Fibroblast of villous mesenchyme (primary cell): ENCODE results near the gene PPP6R2. TPM values are rescaled to one million over a fixed set of nuclear protein-coding genes. Genes with fewer than 3 reads are reported as not detected.
A peak's percentile ranks its signal among the peaks of the same experiment; 100 is the strongest.

Source experiments
- DNase-seq: peaks from one replicate; pipeline ENCODE4 v3.0.0-alpha.2; 2010; ENCODE audit warnings: low read depth
- H3K4me3 ChIP-seq: 2 replicates; pipeline ENCODE4 v1.5.1; 2011; ENCODE audit warnings: low read depth, mild to moderate bottlenecking, low read length
- total RNA-seq: library from RNA; depleted of rRNA; stranded (reverse); fragments of >200 nt; gene quantifications from 2 replicates; pipeline ENCODE4 v1.2.3, GENCODE V29; 2012
- TF ChIP-seq, protein P1 (sequence below): IDR thresholded peaks from 2 replicates; pipeline ENCODE4 v1.5.1; 2012; ENCODE audit warnings: low read depth, mild to moderate bottlenecking, low read length; ENCODE audit not compliant: insufficient read depth

PPP6R2 gene
- total RNA-seq, 1 donor: 54.0 TPM

DNA sequence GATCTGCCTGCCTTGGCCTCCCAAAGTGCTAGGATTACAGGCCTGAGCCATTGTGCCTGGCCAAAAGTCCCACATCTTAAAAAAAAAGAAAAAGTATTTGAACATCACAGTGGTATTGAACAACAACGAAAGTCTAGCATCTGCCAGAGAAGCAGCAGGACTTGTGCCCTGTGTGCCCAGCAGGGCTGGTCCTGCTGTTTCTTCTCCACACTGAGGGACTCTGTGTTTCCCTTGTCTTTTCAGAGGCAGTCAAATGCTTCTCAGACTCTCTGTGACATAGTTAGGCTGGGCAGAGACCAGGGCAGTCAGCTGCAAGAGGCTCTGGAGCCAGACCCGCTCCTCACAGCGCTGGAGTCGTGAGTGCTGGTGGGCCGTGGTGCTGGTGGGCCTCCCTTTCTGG lies 75.5 kb downstream of the PPP6R2 start:
- TF ChIP-seq, protein P1, sequence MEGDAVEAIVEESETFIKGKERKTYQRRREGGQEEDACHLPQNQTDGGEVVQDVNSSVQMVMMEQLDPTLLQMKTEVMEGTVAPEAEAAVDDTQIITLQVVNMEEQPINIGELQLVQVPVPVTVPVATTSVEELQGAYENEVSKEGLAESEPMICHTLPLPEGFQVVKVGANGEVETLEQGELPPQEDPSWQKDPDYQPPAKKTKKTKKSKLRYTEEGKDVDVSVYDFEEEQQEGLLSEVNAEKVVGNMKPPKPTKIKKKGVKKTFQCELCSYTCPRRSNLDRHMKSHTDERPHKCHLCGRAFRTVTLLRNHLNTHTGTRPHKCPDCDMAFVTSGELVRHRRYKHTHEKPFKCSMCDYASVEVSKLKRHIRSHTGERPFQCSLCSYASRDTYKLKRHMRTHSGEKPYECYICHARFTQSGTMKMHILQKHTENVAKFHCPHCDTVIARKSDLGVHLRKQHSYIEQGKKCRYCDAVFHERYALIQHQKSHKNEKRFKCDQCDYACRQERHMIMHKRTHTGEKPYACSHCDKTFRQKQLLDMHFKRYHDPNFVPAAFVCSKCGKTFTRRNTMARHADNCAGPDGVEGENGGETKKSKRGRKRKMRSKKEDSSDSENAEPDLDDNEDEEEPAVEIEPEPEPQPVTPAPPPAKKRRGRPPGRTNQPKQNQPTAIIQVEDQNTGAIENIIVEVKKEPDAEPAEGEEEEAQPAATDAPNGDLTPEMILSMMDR: no peak
- no peak for DNase-seq
- no peak overlapping the region for H3K4me3 ChIP-seq

DNA sequence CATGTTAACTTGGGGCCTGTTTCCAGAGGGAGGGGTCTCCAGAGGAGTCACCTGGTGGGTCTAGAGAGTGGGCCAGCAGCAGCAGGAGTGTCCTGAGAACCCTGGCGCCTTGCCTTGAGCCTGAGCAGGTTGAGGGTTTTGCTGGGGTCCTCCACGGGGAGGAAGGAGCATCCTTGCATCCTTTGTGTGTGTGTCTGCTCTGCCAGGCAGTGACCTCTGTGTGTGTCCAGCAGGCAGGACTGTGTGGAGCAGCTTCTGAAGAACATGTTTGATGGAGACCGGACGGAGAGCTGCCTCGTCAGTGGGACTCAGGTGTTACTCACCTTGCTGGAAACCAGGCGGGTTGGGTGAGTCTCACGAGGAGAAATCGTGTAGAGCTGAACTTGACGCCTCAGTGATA lies 76.0 kb downstream of the PPP6R2 start:
- no peak for DNase-seq
- no peak overlapping the region for H3K4me3 ChIP-seq
- TF ChIP-seq, protein P1: no peak

DNA sequence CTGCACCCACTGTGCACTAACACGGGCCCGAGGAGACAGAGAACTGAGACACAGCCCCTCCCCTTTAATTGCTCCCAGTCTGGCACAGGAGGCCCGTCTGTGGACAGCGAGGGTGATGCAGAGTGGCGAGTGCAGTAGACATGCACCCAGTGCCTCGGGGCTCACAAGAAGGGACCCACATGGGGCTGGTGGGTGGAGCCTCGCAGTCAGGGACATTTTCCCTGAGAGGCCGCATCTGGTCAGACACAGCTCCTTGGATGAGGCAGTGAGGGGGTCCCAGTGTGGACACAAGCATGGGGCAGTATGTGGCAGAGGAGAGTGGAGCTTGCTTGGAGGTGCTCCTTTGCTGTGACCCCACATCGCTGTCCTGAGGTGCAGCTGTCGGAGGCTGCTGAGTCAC lies 76.9 kb downstream of the PPP6R2 start:
- no peak for DNase-seq
- TF ChIP-seq, protein P1: no peak
- no peak overlapping the region for H3K4me3 ChIP-seq

DNA sequence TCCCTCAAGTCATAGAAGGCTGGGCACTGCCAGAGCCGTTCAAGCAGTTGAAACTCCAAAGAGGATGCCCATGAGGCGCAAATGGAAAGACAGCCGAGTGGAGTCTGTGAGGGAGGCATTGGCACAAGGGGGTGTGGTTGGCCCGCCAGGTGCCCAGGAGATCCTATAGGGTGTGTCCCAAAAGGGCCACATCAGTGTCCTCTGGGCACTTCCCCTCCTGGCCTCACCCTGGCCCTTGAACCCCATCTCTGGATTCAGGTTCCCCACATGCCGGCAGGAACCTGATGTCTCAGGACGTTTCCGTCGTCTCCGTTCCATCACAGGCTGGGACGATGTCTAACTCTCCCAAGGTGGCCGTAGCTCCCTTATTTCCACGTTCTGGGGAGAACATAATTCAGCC lies 77.5 kb downstream of the PPP6R2 start:
- TF ChIP-seq, protein P1: no peak
- no peak for DNase-seq
- no peak overlapping the region for H3K4me3 ChIP-seq

- no peak overlapping the region for H3K4me3 ChIP-seq
- DNase-seq: peak; percentile 11
- TF ChIP-seq, protein P1: no peak
Observed at GRCh38 chr22:50422046-50422445, 78.9 kb downstream of the PPP6R2 start.

DNA sequence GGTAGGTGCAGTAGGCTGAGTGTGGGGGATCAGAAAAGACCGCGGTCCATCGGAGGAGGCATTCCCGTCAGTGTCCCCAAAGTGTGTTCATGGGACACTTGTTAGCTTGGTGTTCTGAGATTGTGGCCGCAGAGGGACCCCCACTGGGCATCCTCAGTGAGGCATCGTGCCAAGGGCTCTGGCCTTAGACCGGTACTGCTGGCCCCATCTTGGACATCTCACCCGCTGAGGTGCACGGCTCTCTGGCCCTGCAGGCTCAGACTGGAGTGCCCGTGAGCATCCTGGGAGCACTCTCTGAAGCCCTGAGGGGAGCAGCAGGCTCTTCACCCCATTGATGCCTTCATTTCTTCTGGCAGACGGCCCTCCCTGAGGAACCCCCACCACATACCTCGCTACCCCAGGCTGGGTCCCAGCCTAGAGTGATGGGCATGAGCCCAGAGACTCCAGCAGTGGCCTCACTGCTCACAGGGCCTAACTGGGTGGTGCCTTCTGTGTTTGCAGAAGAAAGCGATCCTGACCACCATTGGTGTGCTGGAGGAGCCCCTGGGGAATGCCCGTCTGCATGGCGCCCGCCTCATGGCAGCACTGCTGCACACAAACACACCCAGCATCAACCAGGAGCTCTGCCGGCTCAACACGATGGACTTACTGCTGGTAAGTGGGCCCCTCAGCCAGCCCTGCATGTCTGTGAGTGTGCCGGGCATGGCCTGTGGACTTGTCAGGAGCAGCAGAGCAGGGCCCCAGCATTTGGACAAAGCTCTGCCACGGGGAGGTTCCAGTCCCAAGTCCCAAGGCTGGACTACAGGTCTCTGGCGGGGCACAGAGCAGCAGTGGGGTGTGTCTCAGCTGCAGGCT lies 80.1 kb downstream of the PPP6R2 start:
- DNase-seq: no peak
- TF ChIP-seq, protein P1: no peak
- H3K4me3 ChIP-seq: no peak overlapping the region
